Spleen (tissue), 11 donors: ENCODE data around the gene MEGF8. TPM values are rescaled to one million over a fixed set of nuclear protein-coding genes. Genes with fewer than 3 reads are reported as not detected.

Source experiments
- DNase-seq: peaks from one replicate; pipeline ENCODE4 v3.0.0-alpha.2; 2020
- H3K27ac ChIP-seq, 8 donors: fragments of 200-600 bp; sonication (generic) in 7 of 8; 1 replicate in 4 of 8; 2 replicates in 4 of 8; pipeline versions ENCODE4 v1.5.0 to v1.8.0; 2016 to 2021; ENCODE audit warnings: inconsistent platforms in 4 of 8, mild to moderate bottlenecking in 4 of 8, moderate library complexity in 1 of 8
- H3K27me3 ChIP-seq, 7 donors: fragments of 200-600 bp; sonication (generic) in 6 of 7; replicated peaks in 1 of 7; 1 replicate in 4 of 7; 2 replicates in 3 of 7; pipeline versions ENCODE4 v1.5.0 to v1.8.0; 2016 to 2021; ENCODE audit warnings: inconsistent platforms in 3 of 7, mild to moderate bottlenecking in 1 of 7
- H3K36me3 ChIP-seq, 6 donors: fragments of 200-600 bp; sonication (generic) in 5 of 6; 1 replicate in 4 of 6; 2 replicates in 2 of 6; pipeline versions ENCODE4 v1.5.0 to v1.8.0; 2016 to 2021; ENCODE audit warnings: inconsistent platforms in 2 of 6
- H3K4me1 ChIP-seq, 6 donors: fragments of 200-600 bp; sonication (generic) in 5 of 6; 1 replicate in 3 of 6; 2 replicates in 3 of 6; pipeline versions ENCODE4 v1.5.0 to v1.8.0; 2016 to 2021; ENCODE audit warnings: inconsistent platforms in 3 of 6
- H3K4me3 ChIP-seq, 8 donors: fragments of 200-600 bp; sonication (generic) in 7 of 8; 1 replicate in 4 of 8; 2 replicates in 4 of 8; pipeline versions ENCODE4 v1.5.0 to v1.8.0; 2016 to 2021; ENCODE audit warnings: inconsistent platforms in 4 of 8, mild to moderate bottlenecking in 4 of 8, moderate library complexity in 2 of 8
- H3K9me3 ChIP-seq, 8 donors: fragments of 200-600 bp; sonication (generic) in 7 of 8; 1 replicate in 4 of 8; 2 replicates in 4 of 8; pipeline versions ENCODE4 v1.5.0 to v1.8.0; 2016 to 2021; ENCODE audit warnings: inconsistent platforms in 4 of 8
- POLR2A ChIP-seq, 3 donors: fragments of 450-650 bp; IDR thresholded peaks; one replicate each; pipeline ENCODE4 v1.5.1; 2017; ENCODE audit warnings: antibody characterized with exemption in 3 of 3, mild to moderate bottlenecking in 1 of 3
- POLR2AphosphoS5 ChIP-seq, 3 donors: sonication (generic); formaldehyde crosslinking; IDR thresholded peaks; one replicate each; pipeline ENCODE4 v1.5.1; 2017; ENCODE audit warnings: antibody characterized with exemption in 3 of 3
- WGBS, 5 donors: extraction: QIAGEN DNeasy Blood & Tissue Kit in 3 of 5; methylation state at CpG; one replicate each; pipeline versions ENCODE4 v1.1.5 to v1.1.7; 2013 to 2018; 5-methylcytosine and 5-hydroxymethylcytosine counted together
- intact Hi-C: fragments of 100-400 bp; cut with DNase I; formaldehyde crosslinking; loops from one replicate; pipeline ENCODE4 v1.15.0; 2023; ENCODE audit warnings: low total_unique reads
- polyA plus RNA-seq, 3 donors: library from polyadenylated mRNA; stranded (reverse); fragments of 200-250 nt; gene quantifications; one replicate each; pipeline ENCODE4 v1.2.1, GENCODE V29; 2013
- total RNA-seq, 7 donors: library from RNA; depleted of rRNA in 3 of 7; stranded (reverse); fragments of >200 nt in 3 of 7; fragmentation: NEBNext Ultra II Directional in 4 of 7; extraction: Animal tissue kit (Norgen Biotek cat#: 25700) in 4 of 7; gene quantifications; one replicate each; pipeline versions ENCODE4 v1.1.0 to v1.2.1, GENCODE V29; 2016 to 2021
- TF ChIP-seq, protein P1 (sequence below), 11 experiments: fragments of 200-600 bp in 7 of 11; fragments of 450-650 bp in 4 of 11; sonication (generic) in 4 of 11; IDR thresholded peaks in 8 of 11; conservative IDR thresholded peaks in 3 of 11; 1 replicate in 7 of 11; 2 replicates in 4 of 11; pipeline versions ENCODE4 v1.4.0 to v1.8.0; 2016 to 2021; ENCODE audit warnings: antibody characterized with exemption in 11 of 11, inconsistent platforms in 4 of 11, mild to moderate bottlenecking in 1 of 11
- donor health status: healthy with polysubstance abuse.
- donor health status: DM: no; HTN: no; CAD: no; lungs with moderate emphysema.
- donor health status: DM: no; HTN: no; CAD: no.
- donor health status: Bipolar disorder and iron deficiency.
- donor health status: healthy.
- donor health status: DM: no; HTN: no; CAD: no.
- donor health status: DM: yes; HTN: yes; CAD: no.

MEGF8 gene
- total and polyA plus RNA-seq, 10 donors = 2.3 to 26.2 (median 18.7) TPM

DNA sequence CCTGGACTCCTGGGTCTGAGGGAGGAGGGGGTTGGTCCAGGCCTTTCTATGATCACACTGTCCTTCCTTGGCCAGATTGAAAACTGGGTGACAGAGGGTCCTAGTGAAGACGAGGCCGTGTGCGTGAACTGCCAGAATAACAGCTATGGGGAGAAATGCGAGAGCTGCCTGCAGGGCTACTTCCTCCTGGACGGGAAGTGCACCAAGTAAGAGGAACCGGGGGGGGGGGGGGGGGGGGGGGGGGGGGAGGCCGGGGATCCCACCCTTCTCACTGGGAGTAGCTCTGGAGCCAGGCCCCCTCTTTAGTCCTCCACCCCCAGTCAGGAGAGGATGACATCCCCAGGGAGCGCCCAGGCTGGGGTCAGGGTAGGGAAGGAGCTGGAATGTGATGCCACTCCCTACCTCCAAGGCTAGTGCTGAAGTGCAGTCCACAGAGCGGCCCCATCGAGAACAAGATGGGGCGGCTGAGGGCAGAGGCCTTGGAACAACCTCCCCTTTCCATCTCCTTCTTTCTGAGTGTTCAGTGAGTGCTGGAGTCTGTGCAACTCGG is 45.3 kb downstream of the MEGF8 start:
- Histone ChIP-seq H3K27me3 (no peaks in the 10 kb centered on the region), H3K36me3 (peaks cover 0 to 30% (median 6%) of the 10 kb centered on the region in 6 donors), H3K4me1 (peaks cover 0 to 36% (median 9%) of the 10 kb centered on the region in 6 donors), H3K4me3 (peak overlapping the region in 1 of 8 donors; percentile 25), H3K27ac (peak overlapping the region in 4 of 8 donors; percentile 28 to 61 (median 54)), H3K9me3 (no peaks in the 10 kb centered on the region)
- 49 to 75% (median 63%) methylated on average over 10 to 12 of the region's 12 CpGs for WGBS, 5 donors
- TF ChIP-seq POLR2A (IDR thresholded peaks at IDR 0.05) (no peak), POLR2AphosphoS5 (IDR thresholded peaks at IDR 0.05) (no peak)
- TF ChIP-seq, protein P1, sequence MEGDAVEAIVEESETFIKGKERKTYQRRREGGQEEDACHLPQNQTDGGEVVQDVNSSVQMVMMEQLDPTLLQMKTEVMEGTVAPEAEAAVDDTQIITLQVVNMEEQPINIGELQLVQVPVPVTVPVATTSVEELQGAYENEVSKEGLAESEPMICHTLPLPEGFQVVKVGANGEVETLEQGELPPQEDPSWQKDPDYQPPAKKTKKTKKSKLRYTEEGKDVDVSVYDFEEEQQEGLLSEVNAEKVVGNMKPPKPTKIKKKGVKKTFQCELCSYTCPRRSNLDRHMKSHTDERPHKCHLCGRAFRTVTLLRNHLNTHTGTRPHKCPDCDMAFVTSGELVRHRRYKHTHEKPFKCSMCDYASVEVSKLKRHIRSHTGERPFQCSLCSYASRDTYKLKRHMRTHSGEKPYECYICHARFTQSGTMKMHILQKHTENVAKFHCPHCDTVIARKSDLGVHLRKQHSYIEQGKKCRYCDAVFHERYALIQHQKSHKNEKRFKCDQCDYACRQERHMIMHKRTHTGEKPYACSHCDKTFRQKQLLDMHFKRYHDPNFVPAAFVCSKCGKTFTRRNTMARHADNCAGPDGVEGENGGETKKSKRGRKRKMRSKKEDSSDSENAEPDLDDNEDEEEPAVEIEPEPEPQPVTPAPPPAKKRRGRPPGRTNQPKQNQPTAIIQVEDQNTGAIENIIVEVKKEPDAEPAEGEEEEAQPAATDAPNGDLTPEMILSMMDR (IDR thresholded peaks at IDR 0.05 in 8 of 11, conservative IDR thresholded peaks at IDR 0.05 in 3 of 11) = no peak
- intact Hi-C loops = no loop called here
- DNase-seq = no peak

DNA sequence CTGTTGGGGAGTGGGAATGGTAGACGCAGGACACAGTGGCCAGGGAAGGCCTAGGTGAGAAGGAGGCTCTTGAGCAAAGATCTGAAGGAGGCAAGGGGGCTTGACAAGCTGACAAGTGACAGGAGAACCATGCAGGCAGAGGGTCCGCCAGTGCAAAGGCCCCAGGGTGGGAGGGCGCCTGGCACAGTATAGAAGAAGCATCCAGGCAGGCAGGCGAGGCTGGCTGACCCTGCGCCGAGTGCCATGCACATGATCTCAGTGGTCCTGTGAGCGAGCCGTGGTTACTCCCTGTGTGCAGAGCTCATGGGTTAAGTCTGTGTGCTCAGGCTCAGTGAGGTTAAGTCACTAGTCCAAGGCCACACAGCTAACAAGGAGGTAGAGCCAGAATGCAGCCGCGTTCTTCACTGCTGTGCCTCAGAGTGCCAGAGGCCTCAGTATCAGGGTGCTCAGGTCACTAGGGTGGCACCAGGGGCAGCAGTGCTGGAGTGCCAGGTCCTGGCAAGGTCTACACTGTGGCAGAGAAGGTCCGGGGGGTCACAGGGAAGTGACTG is 49.5 kb downstream of the MEGF8 start:
- Histone ChIP-seq H3K4me1 (peaks cover 0 to 23% (median 9%) of the 10 kb centered on the region in 6 donors), H3K4me3 (no peak overlapping the region), H3K36me3 (peaks cover 0 to 38% (median 10%) of the 10 kb centered on the region in 6 donors), H3K27me3 (peaks cover 0 to under 1% (median 0%) of the 10 kb centered on the region in 7 donors), H3K9me3 (no peaks in the 10 kb centered on the region), H3K27ac (no peak overlapping the region)
- no peak for TF ChIP-seq POLR2A (IDR thresholded peaks at IDR 0.05)
- TF ChIP-seq, protein P1 (IDR thresholded peaks at IDR 0.05 in 8 of 11, conservative IDR thresholded peaks at IDR 0.05 in 3 of 11) = no peak
- no peak for TF ChIP-seq POLR2AphosphoS5 (IDR thresholded peaks at IDR 0.05)
- DNase-seq = no peak
- intact Hi-C loops = no loop called here
- WGBS, 5 donors = 90 to 100% (median 94%) methylated on average over 9 to 11 of the region's 11 CpGs

DNA sequence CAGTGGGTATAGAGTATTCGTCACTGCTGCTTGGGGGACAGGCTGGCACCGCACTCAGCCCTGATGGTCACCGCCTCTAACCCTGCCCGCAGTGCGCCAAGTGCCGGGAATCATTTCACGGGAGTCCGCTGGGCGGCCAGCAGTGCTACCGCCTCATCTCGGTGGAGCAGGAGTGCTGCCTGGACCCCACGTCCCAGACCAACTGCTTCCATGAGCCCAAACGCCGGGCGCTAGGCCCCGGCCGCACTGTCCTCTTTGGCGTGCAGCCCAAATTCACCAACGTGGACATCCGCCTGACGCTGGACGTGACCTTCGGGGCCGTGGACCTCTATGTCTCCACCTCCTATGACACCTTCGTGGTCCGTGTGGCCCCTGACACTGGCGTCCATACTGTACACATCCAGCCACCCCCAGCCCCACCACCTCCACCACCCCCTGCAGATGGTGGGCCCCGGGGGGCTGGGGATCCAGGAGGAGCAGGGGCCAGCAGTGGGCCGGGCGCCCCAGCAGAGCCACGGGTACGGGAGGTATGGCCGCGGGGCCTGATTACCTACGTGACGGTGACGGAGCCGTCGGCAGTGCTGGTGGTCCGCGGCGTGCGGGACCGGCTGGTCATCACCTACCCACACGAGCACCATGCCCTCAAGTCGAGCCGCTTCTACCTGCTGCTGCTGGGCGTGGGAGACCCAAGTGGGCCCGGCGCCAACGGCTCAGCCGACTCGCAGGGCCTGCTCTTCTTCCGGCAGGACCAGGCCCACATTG is 50.2 kb downstream of the MEGF8 start:
- WGBS, 5 donors = 93 to 96% (median 94%) methylated on average over 48 to 54 of the region's 54 CpGs
- H3K9me3 ChIP-seq = no peaks in the 10 kb centered on the region
- TF ChIP-seq POLR2A (IDR thresholded peaks at IDR 0.05) (no peak), POLR2AphosphoS5 (IDR thresholded peaks at IDR 0.05) (no peak)
- TF ChIP-seq, protein P1 (IDR thresholded peaks at IDR 0.05 in 8 of 11, conservative IDR thresholded peaks at IDR 0.05 in 3 of 11) = no peak
- peaks cover 0 to 16% (median 5%) of the 10 kb centered on the region in 6 donors for H3K4me1 ChIP-seq
- peak; percentile 67 for DNase-seq
- peaks cover 0 to 38% (median 10%) of the 10 kb centered on the region in 6 donors for H3K36me3 ChIP-seq
- no peak overlapping the region for H3K27ac ChIP-seq
- H3K27me3 ChIP-seq = peaks cover 0 to 8% (median 0%) of the 10 kb centered on the region in 7 donors
- intact Hi-C loops = no loop called here
- H3K4me3 ChIP-seq = no peak overlapping the region

DNA sequence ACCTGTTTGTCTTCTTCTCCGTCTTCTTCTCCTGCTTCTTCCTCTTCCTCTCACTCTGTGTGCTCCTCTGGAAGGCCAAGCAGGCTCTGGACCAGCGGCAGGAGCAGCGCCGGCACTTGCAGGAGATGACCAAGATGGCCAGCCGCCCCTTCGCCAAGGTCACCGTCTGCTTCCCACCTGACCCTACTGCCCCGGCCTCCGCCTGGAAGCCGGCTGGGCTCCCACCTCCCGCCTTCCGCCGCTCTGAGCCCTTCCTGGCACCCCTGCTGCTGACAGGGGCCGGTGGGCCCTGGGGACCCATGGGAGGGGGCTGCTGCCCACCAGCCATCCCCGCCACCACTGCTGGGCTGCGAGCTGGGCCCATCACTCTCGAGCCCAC is 50.7 kb downstream of the MEGF8 start:
- H3K4me1 ChIP-seq = peaks cover 0 to 12% (median under 1%) of the 10 kb centered on the region in 6 donors
- H3K36me3 ChIP-seq = peaks cover 0 to 34% (median 10%) of the 10 kb centered on the region in 6 donors
- no peak for DNase-seq
- WGBS, 5 donors = 88 to 96% (median 93%) methylated on average over 13 to 17 of the region's 17 CpGs
- peaks cover 0 to 13% (median 0%) of the 10 kb centered on the region in 7 donors for H3K27me3 ChIP-seq
- intact Hi-C loops = no loop called here
- H3K27ac ChIP-seq = no peak overlapping the region
- H3K9me3 ChIP-seq = no peaks in the 10 kb centered on the region
- TF ChIP-seq, protein P1 (IDR thresholded peaks at IDR 0.05 in 8 of 11, conservative IDR thresholded peaks at IDR 0.05 in 3 of 11) = no peak
- TF ChIP-seq POLR2AphosphoS5 (IDR thresholded peaks at IDR 0.05) = peak in 1 of 3 donors; percentile 20
- no peak overlapping the region for H3K4me3 ChIP-seq
